Left lung (tissue), 10 donors: ENCODE results near the gene RNU7-1. TPM values are rescaled to one million over a fixed set of nuclear protein-coding genes. Genes with fewer than 3 reads are reported as not detected.
A peak's percentile ranks its signal among the peaks of the same experiment; 100 is the strongest.

ENCODE experiments used
- ATAC-seq: fragments of 200-7000 bp; cut with Tn5 transposase; one replicate; pipeline ENCODE4 v1.9.1; 2020; ENCODE audit warnings: moderate library complexity
- DNase-seq, 4 donors: peaks; one replicate each; pipeline ENCODE4 v3.0.0-alpha.2; 2013 to 2020
- H3K27ac ChIP-seq, 2 donors: fragments of 200-600 bp; sonication (generic) in 1 of 2; one replicate each; pipeline versions ENCODE4 v1.5.0 to v1.8.0; 2020 to 2021
- H3K27me3 ChIP-seq, 2 donors: fragments of 200-600 bp; sonication (generic) in 1 of 2; one replicate each; pipeline versions ENCODE4 v1.5.0 to v1.8.0; 2020 to 2021
- H3K36me3 ChIP-seq, 2 donors: fragments of 200-600 bp; sonication (generic) in 1 of 2; one replicate each; pipeline versions ENCODE4 v1.5.0 to v1.8.0; 2020 to 2021
- H3K4me1 ChIP-seq, 2 donors: fragments of 200-600 bp; one replicate each; pipeline ENCODE4 v1.8.0; 2021
- H3K4me3 ChIP-seq, 2 donors: fragments of 200-600 bp; sonication (generic) in 1 of 2; one replicate each; pipeline versions ENCODE4 v1.5.0 to v1.8.0; 2020 to 2021; ENCODE audit warnings: mild to moderate bottlenecking in 1 of 2
- H3K9me3 ChIP-seq, 2 donors: fragments of 200-600 bp; sonication (generic) in 1 of 2; one replicate each; pipeline versions ENCODE4 v1.5.0 to v1.8.0; 2020 to 2021
- CTCF ChIP-seq, 2 donors: fragments of 200-600 bp; sonication (generic) in 1 of 2; IDR thresholded peaks; one replicate each; pipeline versions ENCODE4 v1.5.0 to v1.8.0; 2021; ENCODE audit warnings: antibody characterized with exemption in 2 of 2
- intact Hi-C, 2 donors: fragments of 100-400 bp; cut with DNase I; formaldehyde crosslinking; loops; one replicate each; pipeline versions ENCODE4 v1.11.2 to v1.14.2; 2022
- polyA plus RNA-seq, 6 donors: library from polyadenylated mRNA; unstranded; fragments of 120-200 nt; gene quantifications; one replicate each; pipeline ENCODE4 v1.2.1, GENCODE V29; 2013; ENCODE audit not compliant: insufficient read length in 6 of 6
- total RNA-seq, 2 donors: library from RNA; stranded (reverse); fragmentation: NEBNext Ultra II Directional; extraction: Animal tissue kit (Norgen Biotek cat#: 25700); gene quantifications; one replicate each; pipeline ENCODE4 v1.2.1, GENCODE V29; 2021
- donor health status: DM: no; HTN: yes; CAD: no.
- donor health status: DM: no; HTN: no; CAD: no.

RNU7-1 gene
- total and polyA plus RNA-seq, 8 donors = 7.9 to 9.7 TPM; not detected in 6

- H3K9me3 ChIP-seq = no peaks in the 10 kb centered on the region
- DNase-seq (no peak), ATAC-seq (no peak)
- H3K27me3 ChIP-seq = no peaks in the 10 kb centered on the region
- peak overlapping the region in 1 of 2 donors; percentile 93 for H3K27ac ChIP-seq
- intact Hi-C loops = loop anchor here in 1 of 2 donors (10.0 kb wide), 1 partner anchor 159 kb away; no protein-coding TSS in a partner anchor
- H3K36me3 ChIP-seq = peaks cover 0 to 66% of the 10 kb centered on the region in 2 donors
- H3K4me3 ChIP-seq = peak overlapping the region in 1 of 2 donors; percentile 69
- peaks cover 19 to 79% of the 10 kb centered on the region in 2 donors for H3K4me1 ChIP-seq
- TF ChIP-seq CTCF (IDR thresholded peaks at IDR 0.05) = no peak
Observed at GRCh38 chr12:6956021-6956727, 12.6 kb downstream of the RNU7-1 start.

- no peak overlapping the region for H3K4me3 ChIP-seq
- ATAC-seq = no peak
- H3K27me3 ChIP-seq = no peaks in the 10 kb centered on the region
- peaks cover 0 to 68% of the 10 kb centered on the region in 2 donors for H3K36me3 ChIP-seq
- peak overlapping the region in 1 of 2 donors; percentile 93 for H3K27ac ChIP-seq
- intact Hi-C loops = loop anchor here in 1 of 2 donors (10.0 kb wide), 1 partner anchor 158 kb away; no protein-coding TSS in a partner anchor
- H3K9me3 ChIP-seq = no peaks in the 10 kb centered on the region
- TF ChIP-seq CTCF (IDR thresholded peaks at IDR 0.05) = no peak
- H3K4me1 ChIP-seq = peaks cover 28 to 89% of the 10 kb centered on the region in 2 donors
- DNase-seq = peak in 1 of 4 donors; percentile 55
Observed at GRCh38 chr12:6957151-6957701, 13.6 kb downstream of the RNU7-1 start.

GRCh38 chr12:6957741-6958608 is 14.4 kb downstream of the RNU7-1 start:
- TF ChIP-seq CTCF (IDR thresholded peaks at IDR 0.05) = no peak
- H3K36me3 ChIP-seq = peaks cover 0 to 66% of the 10 kb centered on the region in 2 donors
- H3K27ac ChIP-seq = peak overlapping the region; percentile 69 to 93
- H3K4me1 ChIP-seq = peaks cover 31 to 97% of the 10 kb centered on the region in 2 donors
- H3K27me3 ChIP-seq = no peaks in the 10 kb centered on the region
- H3K4me3 ChIP-seq = peak overlapping the region in 1 of 2 donors; percentile 29
- no peaks in the 10 kb centered on the region for H3K9me3 ChIP-seq
- intact Hi-C loops = loop anchor here in 1 of 2 donors (10.0 kb wide), 1 partner anchor 157 kb away; no protein-coding TSS in a partner anchor
- no peak for ATAC-seq
- peak in 1 of 4 donors; percentile 65 for DNase-seq

- ATAC-seq = no peak
- Histone ChIP-seq H3K36me3 (peaks cover 0 to 66% of the 10 kb centered on the region in 2 donors), H3K4me3 (peak overlapping the region in 1 of 2 donors; percentile 29), H3K4me1 (peaks cover 31 to 95% of the 10 kb centered on the region in 2 donors), H3K9me3 (no peaks in the 10 kb centered on the region), H3K27ac (peak overlapping the region; percentile 69 to 93), H3K27me3 (no peaks in the 10 kb centered on the region)
- TF ChIP-seq CTCF (IDR thresholded peaks at IDR 0.05) = no peak
- intact Hi-C loops = loop anchor here in 1 of 2 donors (10.0 kb wide), 1 partner anchor 156 kb away; no protein-coding TSS in a partner anchor
- peak in 1 of 4 donors; percentile 80 for DNase-seq
Observed at GRCh38 chr12:6958609-6959057, 15.0 kb downstream of the RNU7-1 start.
